Vagina (tissue), 2 donors: ENCODE measurements around the gene KATNB1.

ENCODE experiments used
- CTCF ChIP-seq, 3 experiments: fragments of 450-650 bp in 2 of 3; fragments of 200-600 bp in 1 of 3; sonication (generic) in 1 of 3; IDR thresholded peaks; one replicate each; pipeline ENCODE4 v1.5.1; 2017 to 2019; ENCODE audit warnings: antibody characterized with exemption in 3 of 3, mild to moderate bottlenecking in 2 of 3, moderate library complexity in 2 of 3
- POLR2A ChIP-seq, 2 donors: fragments of 450-650 bp; IDR thresholded peaks; one replicate each; pipeline ENCODE4 v1.6.1; 2017; ENCODE audit warnings: antibody characterized with exemption in 2 of 2, mild to moderate bottlenecking in 2 of 2, moderate library complexity in 2 of 2
- POLR2AphosphoS5 ChIP-seq, 2 donors: sonication (generic); formaldehyde crosslinking; IDR thresholded peaks; one replicate each; pipeline ENCODE4 v1.9.0; 2017; ENCODE audit warnings: antibody characterized with exemption in 2 of 2, mild to moderate bottlenecking in 2 of 2, low read depth in 1 of 2; ENCODE audit not compliant: insufficient read depth in 1 of 2

GRCh38 chr16:57749101-57749692 lies 13.6 kb downstream of the KATNB1 start:
- no peak for TF ChIP-seq CTCF (IDR thresholded peaks at IDR 0.05)
- TF ChIP-seq POLR2A (IDR thresholded peaks at IDR 0.05), result no peak
- no peak for TF ChIP-seq POLR2AphosphoS5 (IDR thresholded peaks at IDR 0.05; ENCODE audit: insufficient read depth in 1 of 2, low read depth in 1 of 2)
